Activated T-cell treated with anti-CD3 and anti-CD28 coated beads for 1 hour (primary cell): ENCODE results near the gene CDH26.
A peak's percentile ranks its signal among the peaks of the same experiment; 100 is the strongest.

Experiments used
- DNase-seq: peaks from one replicate; pipeline ENCODE4 v3.0.0-alpha.2; 2020; ENCODE audit warnings: low read depth

The CDH26 gene

GRCh38 chr20:59958123-59958522 is at the start of gene CDH26:
Gene CDH26, plus strand, starts transcription at chr20:59958423. Its CDS starts 304 bp downstream, at chr20:59958727.
- DNase-seq, result no peak

- DNase-seq, result no peak
These were observed 49.4 kb upstream of the CDH26 start for GRCh38 chr20:59908855-59909254.

GRCh38 chr20:59911041-59911440 is 47.2 kb upstream of the CDH26 start:
- DNase-seq, result no peak

GRCh38 chr20:59912609-59913008 is 45.6 kb upstream of the CDH26 start:
- no peak for DNase-seq

- no peak for DNase-seq
These were observed 37.3 kb upstream of the CDH26 start for GRCh38 chr20:59920944-59921343.

GRCh38 chr20:59923514-59923913 is 34.7 kb upstream of the CDH26 start:
- DNase-seq, result no peak

- DNase-seq, result no peak
These were observed 32.9 kb upstream of the CDH26 start for GRCh38 chr20:59925359-59925758.

- no peak for DNase-seq
These were observed 32.3 kb upstream of the CDH26 start for GRCh38 chr20:59925899-59926298.

- DNase-seq, result no peak
These were observed 26.5 kb upstream of the CDH26 start for GRCh38 chr20:59931511-59932312.

GRCh38 chr20:59932616-59933295 is 25.5 kb upstream of the CDH26 start:
- DNase-seq, result no peak

- DNase-seq, result peak; percentile 44
These were observed 24.9 kb upstream of the CDH26 start, which contains the start of gene SYCP2 for GRCh38 chr20:59933296-59933848. Gene SYCP2, minus strand, starts transcription at chr20:59933637. Its CDS starts 11,224 bp downstream, at chr20:59922413.

GRCh38 chr20:59933849-59934585 is 24.2 kb upstream of the CDH26 start:
- DNase-seq, result peak; percentile 77

GRCh38 chr20:59935457-59936185 is 22.6 kb upstream of the CDH26 start:
- DNase-seq, result no peak

- no peak for DNase-seq
These were observed 21.8 kb upstream of the CDH26 start for GRCh38 chr20:59936409-59936808.

- DNase-seq, result no peak
These were observed 21.1 kb upstream of the CDH26 start for GRCh38 chr20:59937150-59937549.

- DNase-seq, result no peak
These were observed 20.0 kb upstream of the CDH26 start for GRCh38 chr20:59938221-59938620.

GRCh38 chr20:59938696-59939051 is 19.5 kb upstream of the CDH26 start:
- no peak for DNase-seq

GRCh38 chr20:59939052-59939878 is 19.0 kb upstream of the CDH26 start:
- no peak for DNase-seq

- no peak for DNase-seq
These were observed 18.4 kb upstream of the CDH26 start for GRCh38 chr20:59939879-59940128.

GRCh38 chr20:59940129-59940955 is 17.9 kb upstream of the CDH26 start, which contains the start of the genes FAM217B and PPP1R3D:
Gene FAM217B, plus strand, starts transcription at chr20:59940389. Its CDS starts 3,555 bp downstream, at chr20:59943944.
Gene PPP1R3D, minus strand, starts transcription at chr20:59940305. Its CDS starts 374 bp downstream, at chr20:59939931.
- DNase-seq, result peak; percentile 74
